Activated naive CD4-positive, alpha-beta T cell treated with Interleukin-2 at 50 U/mL for 16 hours (primary cell): Measurements from ENCODE around the gene NTN4.
"Not testable (repeated sequence)": the region's sequence is repeated elsewhere in the genome, so short reads cannot be mapped to it uniquely, and the experiment has no call there.

Source experiments
- DNase-seq: peaks from one replicate; pipeline ENCODE4 v3.0.0-alpha.2; 2020

The NTN4 gene

DNA sequence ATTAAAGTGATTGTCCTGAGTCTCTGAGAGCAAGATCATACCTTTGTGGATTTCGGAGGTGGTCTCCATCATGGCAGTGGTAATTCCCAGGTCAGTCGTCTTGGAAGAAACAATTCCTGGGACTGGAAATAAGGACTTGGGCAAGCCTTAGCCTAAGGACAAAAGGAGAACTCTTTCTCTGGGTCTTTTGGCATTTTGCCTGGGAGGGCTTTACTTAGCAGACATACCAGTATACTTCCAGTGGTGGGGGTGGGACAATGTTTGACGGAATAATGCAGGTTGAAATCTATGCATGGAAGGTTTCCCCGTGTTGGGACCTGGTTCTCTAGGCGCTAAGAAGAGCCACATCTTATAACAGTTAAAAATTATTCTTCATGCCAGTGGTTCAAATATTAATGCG lies 168.8 kb downstream of the NTN4 start:
- DNase-seq: no peak

DNA sequence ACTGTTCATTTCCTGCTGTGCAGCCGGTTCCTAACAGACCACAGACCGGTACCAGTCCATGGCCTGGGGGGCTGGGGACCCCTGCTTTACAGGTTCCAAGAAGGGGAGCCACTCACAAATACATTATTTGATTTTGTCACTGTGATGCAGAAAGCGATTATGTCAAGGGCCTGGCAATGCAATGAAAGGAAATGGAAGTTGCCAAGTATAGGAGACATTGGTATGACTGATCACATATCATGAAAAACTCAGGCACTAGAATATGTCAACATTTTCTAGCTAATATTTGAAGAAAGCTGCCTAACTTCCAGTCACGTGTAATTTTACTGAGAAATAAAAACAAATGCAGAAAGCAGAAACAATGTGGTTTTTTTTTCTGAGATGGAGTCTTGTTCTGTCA lies 170.4 kb downstream of the NTN4 start:
- no peak for DNase-seq

DNA sequence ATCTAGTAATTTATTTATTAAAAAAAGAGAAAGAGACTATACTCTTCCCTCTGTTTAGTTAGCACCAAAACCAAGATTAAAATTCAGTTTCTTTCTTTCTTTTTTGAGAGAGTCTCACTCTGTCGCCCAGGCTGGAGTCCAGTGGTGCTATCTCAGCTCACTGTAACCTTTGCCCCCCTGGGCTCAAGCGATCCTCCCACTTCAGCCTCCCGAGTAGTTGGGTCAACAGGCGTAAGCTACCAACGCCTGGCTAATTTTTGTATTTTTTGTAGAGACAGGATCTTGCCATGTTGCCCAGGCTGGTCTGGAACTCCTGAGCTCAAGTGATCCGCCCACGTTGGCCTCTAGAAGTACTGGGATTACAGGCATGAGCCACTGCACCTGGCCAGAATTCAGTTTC lies 174.1 kb downstream of the NTN4 start:
- DNase-seq: not testable (repeated sequence)

DNA sequence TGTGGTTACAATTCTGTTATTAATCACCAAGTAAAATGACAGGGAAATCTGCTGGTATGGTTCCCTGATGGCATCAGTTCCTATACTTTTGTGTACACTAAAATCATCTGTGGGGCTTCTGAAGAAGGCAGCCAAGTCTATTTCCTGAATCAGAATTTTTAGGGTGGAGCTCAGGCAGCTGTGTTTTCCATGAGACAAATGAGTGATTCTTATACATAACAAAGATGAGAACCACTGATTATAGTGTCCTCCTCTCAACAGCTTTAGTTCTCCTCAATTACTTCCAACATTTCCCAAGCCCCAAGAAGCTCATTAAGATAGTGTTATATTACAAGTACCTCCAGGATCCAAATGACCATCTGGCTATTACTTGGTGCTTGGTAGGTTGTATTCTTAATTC lies 174.8 kb downstream of the NTN4 start:
- DNase-seq: no peak

DNA sequence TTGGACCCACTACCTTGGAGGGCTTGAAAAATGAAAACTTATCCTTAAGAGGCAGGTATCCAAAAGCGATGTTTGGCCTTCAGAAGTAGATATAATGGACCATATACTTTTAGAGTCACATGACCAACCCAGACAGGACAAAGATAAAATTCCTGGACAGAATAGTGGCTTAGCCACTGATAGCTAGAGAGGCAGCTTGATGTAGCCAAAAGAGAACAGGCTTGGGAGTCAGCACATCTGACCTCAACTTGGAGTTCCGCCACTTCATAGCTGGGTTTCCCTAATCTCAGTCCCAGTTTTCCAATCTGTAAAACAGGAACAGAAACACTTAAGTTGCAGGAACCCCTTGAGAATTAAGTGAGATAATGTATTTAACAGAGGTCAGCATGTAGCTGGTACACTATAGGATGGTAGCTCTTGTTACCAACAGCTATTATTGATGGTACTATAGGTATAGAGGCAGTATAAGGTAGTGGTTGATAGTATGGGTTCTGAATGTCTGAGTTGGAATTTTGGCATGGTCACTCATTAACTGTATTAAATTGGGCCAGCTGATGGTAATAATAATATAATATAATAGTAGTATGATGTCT lies 176.1 kb downstream of the NTN4 start:
- DNase-seq: no peak

DNA sequence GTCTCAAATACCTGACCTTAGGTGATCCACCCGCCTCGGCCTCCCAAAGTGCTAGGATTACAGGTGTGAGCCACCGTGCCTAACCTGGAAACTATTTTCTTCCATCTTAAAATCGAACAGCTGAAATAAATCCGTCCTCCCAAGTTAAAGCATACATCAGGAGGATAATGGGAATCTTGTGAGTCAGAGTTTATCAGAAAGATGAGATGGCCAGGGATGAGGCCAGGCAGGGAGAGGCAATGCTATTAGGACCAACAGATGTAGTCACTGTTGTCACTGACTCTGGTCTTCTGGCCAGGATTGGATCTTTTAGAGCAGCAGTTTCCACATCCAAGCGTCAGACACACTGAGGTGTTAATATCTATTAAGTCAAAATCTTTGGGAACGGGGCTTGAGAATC lies 177.5 kb downstream of the NTN4 start:
- no peak for DNase-seq

DNA sequence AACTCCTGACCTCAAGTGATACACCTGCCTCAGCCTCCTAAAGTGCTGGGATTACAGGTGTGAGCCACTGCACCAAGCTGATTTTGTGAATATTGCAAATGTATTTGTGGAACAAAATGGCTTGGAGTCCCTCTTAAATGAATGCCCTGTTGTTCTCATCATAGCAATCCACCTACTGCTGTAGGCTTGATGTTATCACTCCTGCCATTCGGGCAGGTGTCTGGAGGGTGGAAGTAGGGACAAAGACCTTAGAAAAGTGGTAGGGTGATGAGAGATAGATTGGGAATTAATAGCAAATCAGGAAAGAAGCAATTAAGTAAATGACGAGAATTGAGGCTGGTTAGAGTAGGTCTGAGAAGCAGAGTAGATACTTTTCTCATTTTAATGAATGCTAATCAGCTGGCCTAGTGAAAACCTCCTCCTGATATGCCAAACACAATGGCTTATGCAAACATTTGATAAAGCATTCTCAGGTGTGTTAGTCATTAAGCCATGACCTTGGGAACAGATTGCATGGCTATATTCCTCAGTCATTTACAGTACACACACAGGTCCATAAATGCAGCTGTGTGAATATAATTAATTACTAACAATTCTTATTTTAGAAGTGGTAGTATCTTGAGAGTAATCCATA lies 178.8 kb downstream of the NTN4 start:
- no peak for DNase-seq

DNA sequence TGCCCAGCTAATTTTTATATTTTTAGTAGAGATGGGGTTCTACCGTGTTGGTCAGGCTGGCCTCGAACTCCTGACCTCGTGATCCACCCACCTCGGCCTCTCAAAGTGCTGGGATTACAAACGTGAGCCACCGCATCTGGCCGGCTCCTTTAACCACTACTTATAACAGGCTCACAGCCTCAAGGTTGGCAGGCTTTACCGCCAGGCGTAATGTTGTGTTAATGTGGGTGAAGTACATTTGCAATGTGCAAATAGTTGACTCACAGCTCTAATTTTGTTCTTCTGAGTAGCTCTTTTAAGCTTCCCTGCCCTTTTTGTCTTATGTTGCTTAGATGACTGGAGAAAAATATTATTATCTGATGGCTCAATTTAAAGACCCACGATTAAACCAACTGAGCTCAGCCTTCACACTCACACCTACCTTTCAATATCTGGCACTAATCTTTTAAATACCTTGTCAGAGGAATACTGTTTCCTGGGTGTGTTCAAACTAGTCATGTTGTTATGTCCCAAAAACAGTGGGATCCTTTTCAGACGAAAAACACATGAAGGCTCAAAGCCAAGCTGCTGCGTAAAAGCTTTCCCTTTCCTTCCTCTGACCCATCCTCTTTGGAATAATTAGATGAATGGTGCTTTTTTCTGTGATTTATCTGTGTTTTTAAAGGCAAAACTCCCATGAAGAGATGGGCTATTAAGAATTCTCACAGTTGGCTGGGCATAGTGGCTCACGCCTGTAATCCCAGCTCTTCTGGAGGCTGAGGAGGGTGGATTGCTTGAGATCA lies 182.1 kb downstream of the NTN4 start:
- no peak for DNase-seq
